Epithelial cell of proximal tubule (primary cell): ENCODE measurements around the gene REG4. TPM values are rescaled to one million over a fixed set of nuclear protein-coding genes. Genes with fewer than 3 reads are reported as not detected.
A peak's percentile ranks its signal among the peaks of the same experiment; 100 is the strongest.

Experiments
- DNase-seq: peaks from one replicate; pipeline ENCODE4 v3.0.0-alpha.2; 2011; ENCODE audit warnings: low read depth
- H3K4me3 ChIP-seq: 2 replicates; pipeline ENCODE4 v1.5.1; 2011; ENCODE audit warnings: low read depth, mild to moderate bottlenecking, low read length
- CTCF ChIP-seq: conservative IDR thresholded peaks from 2 replicates; pipeline ENCODE4 v1.5.1; 2012; ENCODE audit warnings: low read depth, mild to moderate bottlenecking, low read length
- total RNA-seq: library from RNA; depleted of rRNA; stranded (reverse); fragments of >200 nt; gene quantifications from 2 replicates; pipeline ENCODE4 v1.2.3, GENCODE V29; 2015

The REG4 gene
- total RNA-seq, 1 donor from 2014 or later = not detected

DNA sequence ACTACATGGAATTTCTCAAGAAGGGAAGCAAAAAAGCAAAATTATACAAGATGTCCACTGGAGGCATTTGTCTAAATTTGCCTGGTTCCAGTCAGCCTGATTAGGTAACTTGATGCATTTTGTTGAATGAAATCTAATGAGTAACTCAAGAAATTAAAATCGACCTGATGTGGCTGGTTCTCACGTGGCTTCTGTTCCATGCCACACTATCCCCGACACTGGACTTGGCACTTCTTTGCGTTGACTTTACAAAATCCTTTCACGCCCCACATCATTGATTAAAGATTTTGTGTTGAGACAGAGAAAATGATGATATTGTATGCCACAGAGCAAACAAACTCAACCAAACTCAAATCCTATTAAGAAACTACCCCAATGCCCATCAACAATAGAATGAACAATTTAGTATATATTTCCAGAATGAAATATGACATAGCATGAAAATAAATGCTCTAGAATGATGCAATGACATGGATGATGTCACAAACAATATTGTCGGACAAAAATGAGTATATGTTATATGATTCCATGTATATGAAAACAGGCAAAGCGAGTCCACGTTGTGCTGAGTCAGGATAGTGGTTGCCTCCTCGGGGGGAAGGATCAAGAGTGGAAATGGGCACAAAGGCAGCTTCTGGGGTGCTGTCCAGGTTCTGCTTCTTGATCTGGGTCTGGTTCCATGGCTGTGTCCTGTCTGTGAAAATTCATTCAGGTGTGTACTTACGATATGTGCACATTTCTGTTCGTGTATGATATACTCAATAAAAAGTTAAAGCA, 29.6 kb downstream of the REG4 start:
- TF ChIP-seq CTCF = no peak
- no peak overlapping the region for H3K4me3 ChIP-seq
- DNase-seq = no peak

- no peak for TF ChIP-seq CTCF
- no peak for DNase-seq
Measured at GRCh38 chr1:119779869-119780356, 31.3 kb downstream of the REG4 start.

GRCh38 chr1:119778886-119779560, 32.2 kb downstream of the REG4 start:
- DNase-seq = no peak
- no peak overlapping the region for H3K4me3 ChIP-seq
- TF ChIP-seq CTCF = no peak

More at GRCh38 chr1:119779869-119780356, 31.3 kb downstream of the REG4 start:
- H3K4me3 ChIP-seq = no peak overlapping the region

GRCh38 chr1:119778359-119778758, 32.9 kb downstream of the REG4 start:
- H3K4me3 ChIP-seq = no peak overlapping the region
- no peak for TF ChIP-seq CTCF
- no peak for DNase-seq

DNA sequence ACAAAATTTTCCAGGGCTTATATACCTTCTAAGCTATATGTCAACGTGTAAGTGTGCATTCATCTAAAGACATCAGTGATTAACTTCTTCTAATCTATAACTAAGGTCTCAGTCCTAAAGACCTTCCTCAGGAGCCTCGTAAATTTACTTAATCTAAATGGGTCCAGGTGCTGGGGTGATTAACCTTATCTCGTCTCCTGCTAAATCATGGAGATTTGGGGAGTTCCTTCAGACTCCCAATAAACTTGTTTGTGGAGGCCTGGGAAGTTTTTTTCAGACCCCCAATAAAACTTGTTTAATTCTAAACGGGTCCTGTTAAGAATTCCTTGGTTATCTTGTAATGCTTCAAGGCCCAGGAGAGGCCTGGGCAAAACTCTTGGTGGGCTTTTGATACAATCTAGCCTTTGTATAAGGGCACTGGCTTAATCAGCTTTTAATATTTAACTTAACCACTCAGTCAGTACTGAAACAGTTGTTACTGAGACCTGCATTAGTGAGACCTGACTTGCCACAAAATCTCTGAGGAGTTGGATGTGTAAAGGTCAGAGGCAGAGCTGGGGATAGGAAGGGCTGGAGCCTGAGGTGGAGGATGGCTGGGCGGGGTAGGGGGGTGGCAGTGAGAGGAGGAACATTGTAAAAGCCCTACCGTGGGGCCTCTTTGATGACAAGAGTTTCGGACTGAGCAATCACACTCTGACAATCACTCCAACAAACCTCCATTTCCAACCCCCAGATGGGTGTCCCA, 36.3 kb downstream of the REG4 start:
- TF ChIP-seq CTCF = no peak
- no peak for DNase-seq
- no peak overlapping the region for H3K4me3 ChIP-seq

DNA sequence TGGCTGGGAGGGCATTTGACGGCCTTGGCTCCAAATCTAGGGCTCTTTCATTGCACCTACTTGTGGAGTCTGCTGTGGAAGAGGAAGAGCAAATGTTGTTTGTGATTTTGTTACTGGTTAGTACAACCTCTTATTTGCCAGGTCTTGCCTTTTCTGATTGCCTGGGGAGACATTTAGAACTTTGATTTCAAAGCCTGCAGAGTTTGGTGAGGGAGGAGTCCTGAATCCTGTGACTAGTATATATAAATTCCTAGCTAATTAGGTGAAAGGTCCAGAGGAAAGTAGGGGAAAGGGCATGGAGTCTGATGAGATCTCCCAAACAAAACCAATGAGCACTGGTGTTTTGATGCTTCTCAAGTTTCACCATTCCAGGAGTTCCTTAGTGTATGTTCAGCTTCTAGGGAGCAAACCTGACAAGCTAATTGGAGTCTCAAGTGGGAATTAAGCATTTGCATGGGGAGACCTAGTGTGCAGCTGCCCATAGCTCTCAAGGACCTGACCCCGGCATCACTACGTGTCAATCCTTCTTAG, 37.5 kb downstream of the REG4 start:
- no peak for TF ChIP-seq CTCF
- H3K4me3 ChIP-seq = no peak overlapping the region
- DNase-seq = peak; percentile 35
